Stimulated activated CD8-positive, alpha-beta memory T cell treated with anti-CD3 and anti-CD28 coated beads, Interleukin-7, amount 100 ng/mL, for 24 hours (primary cell): ENCODE results near the gene LAMA1.
"Not testable (repeated sequence)": the region's sequence is repeated elsewhere in the genome, so short reads cannot be mapped to it uniquely, and the experiment has no call there.

Experiments used
- DNase-seq: peaks from one replicate; pipeline ENCODE4 v3.0.0-alpha.2; 2020; ENCODE audit warnings: low read depth

LAMA1 gene, protein sequence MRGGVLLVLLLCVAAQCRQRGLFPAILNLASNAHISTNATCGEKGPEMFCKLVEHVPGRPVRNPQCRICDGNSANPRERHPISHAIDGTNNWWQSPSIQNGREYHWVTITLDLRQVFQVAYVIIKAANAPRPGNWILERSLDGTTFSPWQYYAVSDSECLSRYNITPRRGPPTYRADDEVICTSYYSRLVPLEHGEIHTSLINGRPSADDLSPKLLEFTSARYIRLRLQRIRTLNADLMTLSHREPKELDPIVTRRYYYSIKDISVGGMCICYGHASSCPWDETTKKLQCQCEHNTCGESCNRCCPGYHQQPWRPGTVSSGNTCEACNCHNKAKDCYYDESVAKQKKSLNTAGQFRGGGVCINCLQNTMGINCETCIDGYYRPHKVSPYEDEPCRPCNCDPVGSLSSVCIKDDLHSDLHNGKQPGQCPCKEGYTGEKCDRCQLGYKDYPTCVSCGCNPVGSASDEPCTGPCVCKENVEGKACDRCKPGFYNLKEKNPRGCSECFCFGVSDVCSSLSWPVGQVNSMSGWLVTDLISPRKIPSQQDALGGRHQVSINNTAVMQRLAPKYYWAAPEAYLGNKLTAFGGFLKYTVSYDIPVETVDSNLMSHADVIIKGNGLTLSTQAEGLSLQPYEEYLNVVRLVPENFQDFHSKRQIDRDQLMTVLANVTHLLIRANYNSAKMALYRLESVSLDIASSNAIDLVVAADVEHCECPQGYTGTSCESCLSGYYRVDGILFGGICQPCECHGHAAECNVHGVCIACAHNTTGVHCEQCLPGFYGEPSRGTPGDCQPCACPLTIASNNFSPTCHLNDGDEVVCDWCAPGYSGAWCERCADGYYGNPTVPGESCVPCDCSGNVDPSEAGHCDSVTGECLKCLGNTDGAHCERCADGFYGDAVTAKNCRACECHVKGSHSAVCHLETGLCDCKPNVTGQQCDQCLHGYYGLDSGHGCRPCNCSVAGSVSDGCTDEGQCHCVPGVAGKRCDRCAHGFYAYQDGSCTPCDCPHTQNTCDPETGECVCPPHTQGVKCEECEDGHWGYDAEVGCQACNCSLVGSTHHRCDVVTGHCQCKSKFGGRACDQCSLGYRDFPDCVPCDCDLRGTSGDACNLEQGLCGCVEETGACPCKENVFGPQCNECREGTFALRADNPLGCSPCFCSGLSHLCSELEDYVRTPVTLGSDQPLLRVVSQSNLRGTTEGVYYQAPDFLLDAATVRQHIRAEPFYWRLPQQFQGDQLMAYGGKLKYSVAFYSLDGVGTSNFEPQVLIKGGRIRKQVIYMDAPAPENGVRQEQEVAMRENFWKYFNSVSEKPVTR (N-terminal part only)

DNA sequence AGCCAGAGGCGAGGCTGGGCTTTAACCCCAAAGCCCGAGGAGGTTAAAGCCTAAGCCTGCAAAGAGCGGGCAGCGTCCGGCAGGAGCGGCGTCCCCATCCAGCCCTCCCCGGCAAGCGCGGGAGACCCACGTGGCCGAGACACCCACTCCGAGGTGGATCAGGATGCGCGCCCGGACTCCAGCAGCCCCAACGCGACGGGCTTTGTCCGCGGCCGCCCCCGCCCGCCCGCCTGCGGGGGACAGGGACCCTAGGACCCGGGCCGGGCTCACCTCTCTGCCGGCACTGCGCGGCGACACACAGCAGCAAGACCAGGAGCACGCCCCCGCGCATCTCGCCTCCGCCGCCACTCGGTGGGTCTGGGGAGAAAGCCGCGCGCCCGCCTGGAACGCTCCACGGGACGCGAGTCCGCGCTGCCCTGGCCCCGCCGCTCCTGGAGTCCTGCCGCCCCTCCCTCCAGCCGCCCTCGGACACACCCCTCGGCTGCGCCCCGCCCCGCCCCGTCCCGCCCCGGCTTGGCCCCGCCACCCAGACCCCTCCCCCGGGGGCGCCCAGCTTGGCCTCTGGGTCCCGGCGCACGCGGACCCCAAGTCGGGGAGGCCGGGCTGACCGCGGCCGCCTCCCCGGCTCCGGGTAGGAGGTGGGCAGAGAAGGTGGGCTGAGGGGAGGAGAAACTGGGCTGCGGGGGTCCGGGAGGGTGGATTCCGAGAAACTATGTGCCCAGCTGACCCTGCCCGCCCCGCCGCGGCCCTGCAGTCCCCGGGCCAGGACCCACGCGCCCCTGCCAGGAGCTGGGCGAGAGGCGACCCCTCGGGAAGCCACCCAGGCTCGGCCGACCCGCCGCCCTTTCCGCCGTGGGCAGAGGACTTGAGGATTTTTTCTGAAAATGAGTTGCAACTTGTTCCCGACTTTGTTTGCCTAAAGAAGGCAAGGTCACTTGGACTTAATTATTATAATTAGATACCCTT lies at the start of gene LAMA1:
Gene LAMA1 (minus strand): TSS at position 408 of the 966 bp plus-strand sequence. CDS start 77 bp downstream, at position 331.
- no peak for DNase-seq

GRCh38 chr18:7165846-7166393 lies 48.3 kb upstream of the LAMA1 start:
- DNase-seq: no peak

DNA sequence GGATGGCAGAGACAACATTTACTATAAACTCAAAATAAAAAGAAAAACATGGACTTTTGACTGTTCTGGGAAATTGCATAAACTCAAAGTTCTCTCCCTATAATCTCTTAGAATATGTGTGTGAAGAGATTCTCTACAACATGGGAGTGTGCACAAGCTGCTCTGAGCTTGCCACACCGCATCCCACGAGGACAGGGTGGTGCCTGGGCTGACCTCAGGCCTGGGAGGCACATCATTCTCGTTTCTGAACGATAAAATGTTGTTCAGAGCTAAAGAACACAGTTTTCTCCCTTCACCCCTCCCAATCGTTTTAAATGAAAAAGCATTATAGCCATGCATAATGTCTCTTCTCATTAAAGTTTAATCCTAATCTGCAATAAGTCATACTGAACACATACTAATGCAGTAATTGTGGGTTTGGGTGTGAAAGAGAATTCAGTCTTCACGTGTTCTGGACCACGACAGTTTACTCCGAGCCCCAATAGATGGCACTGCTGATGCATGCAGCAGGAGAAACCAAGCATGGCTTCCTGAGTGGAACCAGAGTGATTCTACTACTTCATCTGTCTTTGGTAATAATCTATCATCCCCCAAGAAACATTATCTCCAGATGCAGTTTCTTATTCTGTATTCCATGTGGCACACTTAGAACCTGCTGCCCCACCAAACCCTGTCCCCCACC lies 46.9 kb upstream of the LAMA1 start:
- DNase-seq: no peak

DNA sequence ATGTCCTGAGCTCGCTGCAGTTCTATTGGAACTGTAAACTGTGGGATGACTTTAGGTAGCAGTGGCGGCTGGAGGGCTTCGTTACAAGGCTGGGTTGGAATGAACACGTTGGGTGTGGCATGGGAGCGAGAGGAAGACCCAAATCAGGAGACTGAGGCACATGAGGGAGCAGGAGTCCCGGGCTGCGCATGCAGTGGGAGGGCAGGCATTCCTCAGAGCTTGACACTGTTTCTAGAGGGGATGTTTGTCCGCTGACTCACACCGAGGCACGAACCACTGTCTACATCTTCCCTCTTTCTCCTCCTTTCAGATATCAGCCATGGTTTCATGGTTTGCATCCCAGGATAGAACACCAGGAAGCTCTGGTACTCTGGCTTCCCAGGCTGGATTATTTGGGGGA lies 40.6 kb upstream of the LAMA1 start:
- DNase-seq: no peak

DNA sequence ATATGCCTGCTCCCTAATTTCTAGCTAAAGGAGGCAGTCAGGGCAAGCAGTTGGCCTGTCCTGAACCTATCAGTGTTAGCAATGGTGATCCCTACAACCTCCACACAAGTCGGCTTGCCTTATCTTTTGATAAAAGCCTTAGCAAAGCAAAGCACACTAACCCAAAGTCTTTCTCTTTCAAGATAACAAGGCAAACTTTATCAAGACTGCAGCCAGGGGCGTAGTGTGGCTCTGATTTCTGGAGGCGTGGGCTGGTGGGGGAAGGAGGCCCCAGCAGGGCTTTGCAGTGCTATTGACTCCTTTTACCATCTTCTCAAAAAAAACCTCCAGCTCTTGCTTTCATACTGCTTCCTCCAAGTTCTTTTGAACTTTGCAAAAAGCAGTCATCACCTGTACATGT lies 40.2 kb upstream of the LAMA1 start:
- DNase-seq: no peak

DNA sequence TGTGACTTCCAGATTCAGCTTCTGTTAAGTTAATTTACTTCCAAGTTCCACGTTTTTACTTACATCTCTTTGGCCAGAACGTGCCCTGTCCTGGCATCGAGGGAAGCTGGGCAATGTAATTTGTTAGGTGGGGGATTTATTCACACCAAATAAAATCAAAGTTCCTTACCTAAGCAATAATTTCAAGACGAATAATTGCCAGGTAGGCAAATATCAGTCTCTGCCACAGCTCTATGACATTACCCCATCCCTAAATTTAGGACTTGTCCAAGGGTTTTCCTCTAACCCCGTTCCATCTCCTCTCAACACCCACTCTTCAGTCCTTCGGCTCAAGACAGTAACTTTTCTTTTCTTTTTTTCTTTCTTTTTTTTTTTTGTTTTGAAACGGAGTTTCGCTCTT lies 38.3 kb upstream of the LAMA1 start:
- no peak for DNase-seq

DNA sequence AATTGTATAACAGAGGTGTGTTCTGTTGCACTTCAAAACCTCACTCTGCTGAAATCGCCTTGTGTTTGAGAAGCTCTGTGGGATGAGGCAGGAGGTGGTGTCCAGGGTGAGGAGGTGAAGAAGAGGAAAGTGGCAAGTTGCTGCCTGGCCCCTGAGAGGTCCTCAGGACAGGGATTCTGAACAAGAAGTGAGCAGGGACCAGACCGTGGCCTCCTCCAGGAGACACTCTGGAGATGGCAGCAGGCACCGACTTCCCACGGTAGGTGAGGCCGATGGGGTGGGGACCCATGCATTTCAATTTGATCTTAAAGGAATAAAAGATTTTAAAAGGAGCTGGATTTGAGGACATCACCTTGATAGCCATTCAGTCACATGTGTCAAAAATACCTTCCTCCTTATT lies 37.5 kb upstream of the LAMA1 start:
- no peak for DNase-seq

- no peak for DNase-seq
Observed at GRCh38 chr18:7152440-7152839, 34.8 kb upstream of the LAMA1 start.

DNA sequence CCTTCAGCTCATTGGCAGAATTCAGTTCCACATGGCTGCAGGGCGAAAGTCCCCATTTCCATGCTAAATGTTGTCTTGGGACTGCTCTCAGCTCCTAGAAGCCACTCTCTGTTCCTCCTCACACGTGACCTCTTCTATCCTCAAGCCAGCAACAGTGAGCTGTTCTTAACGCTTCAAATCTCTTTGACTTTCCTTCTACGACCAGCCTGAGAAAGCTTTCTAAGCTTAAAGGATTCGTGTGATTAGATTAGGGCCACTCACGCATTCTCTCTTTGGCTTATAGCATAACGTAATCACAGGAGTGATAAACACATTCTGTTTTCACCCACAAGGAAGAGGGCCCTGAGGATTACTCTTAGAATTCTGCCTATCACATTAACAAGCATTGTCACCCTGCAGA lies 29.8 kb upstream of the LAMA1 start:
- no peak for DNase-seq

DNA sequence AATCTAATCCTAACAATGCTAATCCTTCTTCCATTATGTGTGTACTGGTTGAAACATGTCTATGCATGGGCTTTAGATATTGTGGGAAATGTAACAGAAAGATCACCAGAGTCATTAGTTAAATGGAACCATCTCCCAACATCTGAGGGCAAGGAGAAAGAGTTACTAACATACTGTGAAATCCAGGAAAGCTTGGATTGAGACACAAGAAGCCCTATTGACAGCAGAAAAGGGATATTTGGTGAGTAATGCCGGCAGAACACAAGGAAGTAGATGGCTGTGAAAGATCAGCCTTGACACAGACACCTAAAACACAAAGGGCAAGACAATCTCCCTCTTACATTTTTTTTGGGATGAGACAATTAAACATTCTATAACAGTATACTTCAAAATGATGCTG lies 28.5 kb upstream of the LAMA1 start:
- DNase-seq: no peak

DNA sequence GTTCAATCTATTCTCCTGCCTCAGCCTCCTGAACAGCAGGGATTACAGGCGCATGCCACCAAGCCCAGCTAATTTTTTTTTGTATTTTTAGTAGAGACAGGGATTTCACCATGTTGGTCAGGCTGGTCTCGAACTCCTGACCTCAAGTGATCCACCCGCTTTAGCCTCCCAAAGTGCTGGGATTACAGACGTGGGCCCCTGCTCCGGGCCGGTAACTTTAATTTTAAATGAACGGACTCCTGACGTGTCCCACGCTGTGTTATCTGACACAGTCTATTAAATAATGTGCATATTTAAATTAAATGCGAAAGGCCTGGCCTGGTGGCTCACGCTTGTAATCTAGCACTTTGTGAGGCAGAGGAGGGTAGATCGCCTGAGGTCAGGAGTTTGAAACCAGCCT lies 27.3 kb upstream of the LAMA1 start:
- DNase-seq: not testable (repeated sequence)

DNA sequence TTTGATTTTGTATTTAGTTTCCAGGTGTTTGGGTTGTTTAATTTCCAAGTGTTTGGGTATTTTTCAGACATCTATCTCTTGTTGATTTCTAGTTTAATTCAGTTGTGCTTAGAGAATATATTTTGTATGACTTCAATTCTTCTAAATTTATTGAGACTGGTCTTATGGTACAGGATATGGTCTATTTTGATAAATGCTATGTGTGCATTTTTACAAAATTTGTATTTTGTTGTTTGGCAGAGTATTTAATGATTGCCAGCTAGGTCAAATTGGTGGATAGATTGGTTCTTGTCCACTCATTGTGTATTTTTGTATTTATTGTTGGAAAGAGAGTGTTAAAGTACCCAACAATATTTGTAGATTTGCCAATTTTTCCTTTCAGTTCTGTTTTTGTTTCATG lies 23.7 kb upstream of the LAMA1 start:
- DNase-seq: no peak

DNA sequence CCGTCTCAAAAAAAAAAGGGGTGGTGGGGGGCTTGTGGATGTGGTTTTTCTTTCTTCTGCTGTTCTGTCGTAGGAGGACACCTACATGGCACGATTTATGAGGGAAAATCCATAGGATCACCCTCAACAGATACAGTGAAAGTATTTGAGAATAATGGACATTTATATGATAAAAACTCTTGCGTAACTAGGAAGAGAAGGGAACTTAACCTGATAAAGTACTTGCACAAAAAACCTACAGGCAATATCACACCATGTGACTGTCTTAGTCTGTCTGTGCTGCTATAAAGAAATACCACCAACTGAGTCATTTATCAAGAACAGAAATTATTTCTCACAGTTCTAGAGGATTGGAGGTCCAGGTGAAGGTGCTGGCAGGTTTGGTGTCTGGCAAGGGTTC lies 21.8 kb upstream of the LAMA1 start:
- DNase-seq: no peak

DNA sequence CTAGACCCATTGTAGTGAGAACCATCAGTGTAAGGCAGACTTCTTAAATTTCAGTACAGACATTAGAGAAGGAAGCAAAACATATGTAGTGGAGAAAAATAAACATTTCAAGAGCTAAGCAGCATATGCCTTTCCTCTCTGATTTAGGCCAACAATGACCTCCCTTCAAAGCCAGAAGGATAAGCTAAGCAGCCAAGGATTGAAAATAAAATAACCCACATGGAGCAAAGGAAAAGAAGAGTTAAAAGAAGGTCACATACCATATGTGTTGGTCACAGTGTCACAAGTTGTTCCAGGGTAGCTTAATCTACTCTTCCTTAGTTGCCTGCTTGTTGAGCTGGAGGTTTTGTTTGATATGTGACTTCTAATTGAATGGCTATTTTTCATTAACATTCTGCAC lies 15.6 kb upstream of the LAMA1 start:
- no peak for DNase-seq

- no peak for DNase-seq
Observed at GRCh38 chr18:7132356-7133150, 15.0 kb upstream of the LAMA1 start.

DNA sequence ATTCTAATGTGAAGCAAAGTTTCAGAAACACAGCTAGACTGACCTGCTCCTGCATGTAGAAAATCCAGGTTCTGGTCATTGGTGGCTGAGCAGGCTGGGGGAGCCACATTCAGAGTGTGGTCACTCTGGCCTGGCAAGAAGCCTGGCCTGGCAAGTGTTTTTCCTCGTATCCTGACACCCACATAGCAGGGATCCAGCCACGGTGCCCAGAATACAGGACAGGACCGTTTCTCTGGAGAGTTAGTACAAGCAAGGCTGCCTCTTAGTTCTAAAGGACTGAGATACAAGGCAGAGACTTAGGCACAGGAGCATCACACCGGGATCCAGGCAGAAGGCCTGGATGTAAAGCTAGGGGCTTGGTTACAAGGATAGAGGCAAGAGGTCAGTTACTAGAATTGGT lies 4.8 kb upstream of the LAMA1 start:
- DNase-seq: no peak

- DNase-seq: no peak
Observed at GRCh38 chr18:7116792-7117389, 706 bp downstream of the LAMA1 start.

- DNase-seq: no peak
Observed at GRCh38 chr18:7116001-7116730, 1.4 kb downstream of the LAMA1 start.
